HG03520 (cell line): ENCODE results near the gene SUN1.
"Not testable (repeated sequence)": the region's sequence is repeated elsewhere in the genome, so short reads cannot be mapped to it uniquely, and the experiment has no call there.

Experiments used
- ATAC-seq: cut with Tn5 transposase; IDR thresholded peaks from one replicate; pipeline ENCODE4 v1.9.1; 2021; ENCODE audit warnings: mild to moderate bottlenecking, moderate library complexity; ENCODE audit not compliant: unreplicated experiment

SUN1 gene

GRCh38 chr7:803243-803635 is 29.0 kb upstream of the SUN1 start:
- no peak for ATAC-seq

GRCh38 chr7:803796-804195 is 28.5 kb upstream of the SUN1 start:
- ATAC-seq, result not testable (repeated sequence)

DNA sequence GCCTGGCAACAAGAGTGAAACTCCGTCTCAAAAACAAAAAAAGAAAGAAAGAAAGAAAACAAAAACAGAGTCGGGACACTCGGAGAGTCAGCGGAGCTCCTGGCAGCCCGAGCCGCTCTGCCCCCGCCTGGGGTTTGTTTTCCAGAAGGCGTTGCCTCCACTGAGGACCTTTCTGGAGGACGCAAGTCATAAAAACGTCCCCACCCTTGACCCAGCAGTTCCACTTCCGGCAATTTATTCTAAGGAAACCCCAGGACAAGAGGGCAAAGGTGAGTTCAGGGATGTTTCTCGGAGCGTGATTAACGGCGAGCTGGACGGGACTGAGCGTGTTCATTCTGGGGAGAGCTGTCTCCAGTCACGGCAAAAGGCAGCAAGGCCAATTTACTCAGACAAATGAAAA is 27.0 kb upstream of the SUN1 start:
- no peak for ATAC-seq

DNA sequence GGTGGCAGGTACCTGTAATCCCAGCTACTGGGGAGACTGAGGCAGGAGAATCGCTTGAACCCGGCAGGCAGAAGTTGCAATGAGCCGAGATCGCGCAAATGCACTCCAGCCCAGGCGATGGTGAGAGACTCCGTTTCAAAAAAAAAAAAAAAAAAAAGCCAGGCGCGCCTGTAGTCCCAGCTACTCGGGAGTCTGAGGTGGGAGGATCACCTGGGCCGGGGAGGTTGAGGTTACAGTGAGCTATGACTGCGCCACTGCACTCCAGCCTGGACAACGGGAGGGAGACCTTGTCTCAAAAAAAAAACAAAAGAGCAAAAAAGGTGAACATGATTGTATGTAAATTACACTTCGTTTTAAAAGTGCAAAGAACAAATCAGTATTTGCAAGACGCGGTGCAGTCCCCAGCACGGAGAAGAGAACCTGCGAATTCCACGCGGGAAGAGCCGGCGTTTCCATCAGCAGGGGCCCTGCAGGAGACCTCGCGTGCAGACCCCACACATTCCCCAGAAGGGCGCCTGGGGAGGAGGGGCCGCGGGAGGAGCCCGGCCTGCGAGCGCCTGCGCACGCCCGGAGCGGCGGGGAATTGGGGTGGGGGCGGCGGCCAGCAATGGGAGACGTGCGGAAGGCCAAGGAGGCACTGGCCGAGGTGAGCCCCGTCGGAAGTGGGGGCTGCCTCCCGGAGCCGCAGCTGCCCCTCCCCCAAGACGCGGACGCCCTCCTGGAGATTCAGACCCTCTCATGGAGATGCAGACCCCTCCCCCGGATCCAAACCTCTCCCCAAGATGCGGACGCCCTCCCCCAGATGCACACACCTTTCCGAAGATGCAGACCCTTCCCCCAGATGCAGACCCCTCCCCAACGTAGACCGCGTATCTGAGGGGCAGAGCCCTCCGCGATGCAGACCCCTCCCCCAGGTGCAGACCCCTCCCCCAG is 16.7 kb upstream of the SUN1 start:
- no peak for ATAC-seq

GRCh38 chr7:816300-816750 is 16.0 kb upstream of the SUN1 start:
- ATAC-seq, result peak; percentile 82

GRCh38 chr7:816751-817671 is 15.3 kb upstream of the SUN1 start:
- peak; percentile 12 for ATAC-seq

GRCh38 chr7:818031-818699 is 14.1 kb upstream of the SUN1 start:
- no peak for ATAC-seq

DNA sequence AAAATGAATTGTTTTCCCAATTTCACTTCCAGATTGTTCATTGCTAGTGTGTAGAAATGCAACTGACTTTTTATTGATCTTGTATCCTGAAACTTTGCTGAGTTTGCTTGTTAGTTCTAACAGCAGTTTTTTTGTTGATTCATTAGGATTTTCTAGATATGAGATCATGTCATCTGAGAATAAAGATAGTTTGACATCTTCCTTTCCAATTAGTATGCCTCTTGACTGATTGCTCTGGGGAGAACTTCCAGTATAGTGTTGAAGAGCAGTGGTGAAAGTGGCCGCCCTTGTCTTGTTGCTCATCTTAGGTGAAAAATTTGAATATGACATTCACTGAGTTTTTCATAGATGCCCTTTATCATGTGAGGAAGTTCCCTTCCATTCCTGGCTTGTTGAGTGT is 11.9 kb upstream of the SUN1 start:
- no peak for ATAC-seq

- no peak for ATAC-seq
Observed at GRCh38 chr7:821688-822087, 10.6 kb upstream of the SUN1 start.

- no peak for ATAC-seq
Observed at GRCh38 chr7:822692-823276, 9.5 kb upstream of the SUN1 start.

DNA sequence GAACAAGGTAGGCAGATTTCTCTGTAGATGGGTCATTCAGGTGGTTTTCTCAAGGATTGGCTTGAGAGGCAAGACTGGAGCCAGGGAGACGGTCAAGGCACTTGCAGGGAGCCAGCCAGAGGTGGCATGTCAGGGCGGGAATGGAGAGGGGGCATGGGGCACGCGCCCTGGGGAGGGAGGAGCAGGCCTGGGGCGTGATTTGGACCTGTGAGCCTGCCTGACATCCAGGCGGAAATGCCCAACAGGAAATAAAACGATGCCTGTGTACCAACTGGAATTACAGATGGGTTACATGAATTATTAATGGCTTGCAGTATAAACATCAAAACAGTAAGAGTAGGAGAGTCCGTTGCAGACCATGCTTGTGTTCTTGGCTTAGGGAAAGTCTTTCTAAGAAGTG is 8.6 kb upstream of the SUN1 start:
- ATAC-seq, result no peak

- no peak for ATAC-seq
Observed at GRCh38 chr7:824081-824480, 8.2 kb upstream of the SUN1 start.

DNA sequence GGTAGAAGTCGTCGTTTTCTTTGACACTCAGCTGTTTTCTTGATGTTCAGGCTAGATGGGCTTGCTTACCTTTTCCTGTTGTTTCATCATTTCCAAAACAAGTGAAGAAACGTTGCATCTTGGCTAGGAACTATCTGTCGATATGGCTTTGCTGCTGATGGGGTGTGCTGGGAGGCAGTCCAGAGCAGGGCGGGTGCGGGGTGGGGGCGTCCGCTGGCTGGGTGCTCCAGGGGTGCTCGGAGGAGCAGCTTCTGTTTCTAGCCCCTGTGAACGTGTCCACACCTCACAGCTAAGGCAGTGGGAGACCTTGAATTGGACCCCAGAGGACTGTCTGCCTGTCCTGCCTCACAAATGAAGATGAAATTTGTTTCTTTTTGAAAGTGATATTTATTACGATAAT is 7.6 kb upstream of the SUN1 start:
- no peak for ATAC-seq

- no peak for ATAC-seq
Observed at GRCh38 chr7:825386-825785, 6.9 kb upstream of the SUN1 start.

- ATAC-seq, result no peak
Observed at GRCh38 chr7:826230-826917, 5.9 kb upstream of the SUN1 start.

DNA sequence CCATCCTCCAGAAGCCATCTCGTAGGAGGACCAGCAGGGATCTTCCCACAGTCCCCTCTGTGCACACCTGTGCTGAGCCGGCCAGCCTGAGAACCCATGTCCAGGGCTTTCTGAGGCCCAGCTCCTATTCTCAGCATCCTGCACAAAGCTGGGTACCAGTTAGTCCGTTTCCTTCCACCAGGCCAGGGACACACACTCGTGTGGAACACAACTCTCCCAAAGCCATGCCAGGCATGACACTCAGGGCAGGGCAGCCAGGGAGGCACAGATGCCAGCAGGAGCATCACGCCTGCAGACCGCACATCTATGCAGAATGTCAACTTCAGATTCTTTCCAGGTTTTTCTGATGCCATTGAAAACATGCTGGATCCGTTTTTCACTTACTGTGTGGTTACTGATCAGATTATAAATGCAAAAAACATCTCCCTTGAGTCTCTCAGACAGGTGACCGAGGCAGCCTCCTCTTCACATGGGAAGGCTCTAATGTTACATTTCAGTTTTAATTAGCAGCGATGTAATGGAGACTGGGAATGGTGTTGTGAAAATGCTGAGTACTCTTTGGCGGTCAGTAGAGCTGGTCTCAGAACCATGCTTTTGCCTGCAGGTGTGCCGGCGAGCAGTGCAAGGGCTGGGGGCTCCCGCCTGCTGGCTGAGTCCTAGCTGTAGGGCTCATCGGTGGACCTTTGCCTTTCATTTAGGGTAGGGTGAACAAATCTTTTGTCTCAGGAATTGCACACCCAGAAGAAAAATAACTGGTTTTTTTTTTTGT is 3.3 kb upstream of the SUN1 start:
- ATAC-seq, result no peak

GRCh38 chr7:830069-830468 is 2.2 kb upstream of the SUN1 start:
- no peak for ATAC-seq

- ATAC-seq, result peak; percentile 52
Observed at GRCh38 chr7:831596-832166, 595 bp upstream of the SUN1 start.

DNA sequence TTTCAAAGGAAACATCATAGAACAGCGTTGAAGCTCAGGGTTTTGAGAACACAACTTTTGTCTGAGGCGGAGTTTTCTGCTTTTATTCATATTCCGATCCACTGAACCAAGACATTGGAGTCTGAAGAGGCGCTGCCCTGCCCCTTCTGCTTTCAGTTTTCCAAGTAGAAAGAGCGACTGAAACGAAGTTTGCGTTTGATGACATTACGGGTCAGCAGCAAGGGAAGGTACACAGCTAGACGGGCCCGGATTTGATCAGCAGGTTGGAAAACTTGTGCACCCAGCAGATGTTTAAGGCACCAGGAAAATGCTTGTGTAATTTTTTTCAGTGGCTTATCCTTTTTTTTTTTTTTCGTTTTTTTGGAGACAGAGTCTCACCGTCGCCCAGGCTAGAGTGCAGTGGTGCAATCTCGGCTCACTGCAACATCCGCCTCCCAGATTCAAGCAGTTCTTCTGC is 720 bp downstream of the SUN1 start:
- ATAC-seq, result no peak
